ENCODE data around the gene ARHGAP8. TPM values are rescaled to one million over a fixed set of nuclear protein-coding genes. Genes with fewer than 3 reads are reported as not detected.

The ARHGAP8 gene
- total and polyA plus RNA-seq, 2 experiments from 2014 or later, result 62.8 to 64.9 TPM

DNA sequence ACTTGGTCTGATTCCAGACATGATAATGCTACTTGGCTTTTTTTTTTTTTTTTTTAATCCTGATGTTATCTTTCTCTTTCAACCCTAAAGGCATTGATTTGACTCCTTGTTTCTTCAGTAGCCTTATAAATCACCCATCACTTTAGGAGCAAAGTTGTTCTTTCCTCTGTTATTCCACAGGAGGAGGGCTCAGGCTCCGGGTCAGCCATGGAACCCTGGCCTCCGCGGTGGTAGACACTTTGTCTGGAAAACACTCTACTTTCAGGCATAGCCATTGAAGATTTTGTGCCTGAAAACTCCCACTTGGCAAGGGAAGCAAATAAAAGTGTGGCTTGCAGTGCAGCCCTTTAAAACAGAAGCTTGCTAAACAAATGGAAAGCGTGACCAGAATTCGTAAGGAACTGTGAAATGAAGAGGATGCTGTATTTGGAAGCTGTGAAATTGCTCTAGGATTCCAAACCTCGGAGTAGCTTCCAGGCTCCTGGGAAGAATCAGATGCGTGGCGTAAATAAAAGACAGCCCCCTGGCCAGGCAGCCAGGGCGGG is 44.9 kb downstream of the ARHGAP8 start (continued):
- TF ChIP-seq ZNF462 (CRISPR knock-in tag; IDR thresholded peaks at IDR 0.05), result no peak
- no peak for TF ChIP-seq CTCF (conservative IDR thresholded peaks at IDR 0.05; ENCODE audit: low read depth in 2 of 2)
- TF ChIP-seq STAT1 (IDR thresholded peaks at IDR 0.05; ENCODE audit: unreplicated experiment), result no peak
- no peak for TF ChIP-seq CREB1 (CRISPR knock-in tag; IDR thresholded peaks at IDR 0.05; ENCODE audit: low read depth)

- Mint-ChIP-seq H3K4me3 (no peak overlapping the region), H3K9me3 (no peaks in the 10 kb centered on the region; the same call in 2 of the 3 replicates), H3K27me3 (ENCODE audit: insufficient read depth, low read depth, poor library complexity) (peaks cover 21% of the 10 kb centered on the region), H3K36me3 (ENCODE audit: low read depth) (peaks cover 7% of the 10 kb centered on the region; the same call in 2 of the 3 replicates), H3K27ac (no peak overlapping the region), H3K4me1 (peaks cover 26% of the 10 kb centered on the region)
- H3K36me3 ChIP-seq (ENCODE audit: insufficient read depth), result no peaks in the 10 kb centered on the region
- H3K4me2 ChIP-seq, result no peak overlapping the region
- H3K79me2 ChIP-seq (replicated peaks; ENCODE audit: insufficient read depth), result peaks cover 24% of the 10 kb centered on the region; the same call in 1 of the 2 replicates
- H2AFZ ChIP-seq, result no peak overlapping the region
- H3K9me2 ChIP-seq (ENCODE audit: insufficient read depth), result no peaks in the 10 kb centered on the region
- ATAC-seq (no peak), DNase-seq (ENCODE audit: low spot score) (no peak)
- no peaks in the 10 kb centered on the region for H3K27me3 ChIP-seq (ENCODE audit: insufficient read depth)
- H3K4me1 ChIP-seq (ENCODE audit: insufficient read depth), result peaks cover 27% of the 10 kb centered on the region
- H3K27ac ChIP-seq (ENCODE audit: low read depth), result peak overlapping the region; percentile 59; the same call in 1 of the 2 replicates
- peaks cover 3% of the 10 kb centered on the region; the same call in 1 of the 2 replicates for H3F3A ChIP-seq (replicated peaks; ENCODE audit: low read depth)
- H3K4me3 ChIP-seq, result no peak overlapping the region
- H4K20me1 ChIP-seq (replicated peaks; ENCODE audit: insufficient read depth), result no peaks in the 10 kb centered on the region; the same call in 1 of the 2 replicates
- no peak for TF ChIP-seq EZH2 (IDR thresholded peaks at IDR 0.05; ENCODE audit: low read depth, unreplicated experiment)
- TF ChIP-seq REST (IDR thresholded peaks at IDR 0.05; ENCODE audit: unreplicated experiment), result no peak
- no peak for TF ChIP-seq NANOG (IDR thresholded peaks at IDR 0.05; ENCODE audit: borderline replicate concordance)
- no peak for TF ChIP-seq CTCF (conservative IDR thresholded peaks at IDR 0.05; ENCODE audit: low read depth in 2 of 2)
- TF ChIP-seq JUNB (IDR thresholded peaks at IDR 0.05; ENCODE audit: unreplicated experiment), result no peak
- TF ChIP-seq ZNF114 (CRISPR knock-in tag; IDR thresholded peaks at IDR 0.05), result no peak
Observed at GRCh38 chr22:44799077-44799945, 46.9 kb downstream of the ARHGAP8 start.
